Measurements from ENCODE around the gene ST7.

Gene ST7

GRCh38 chr7:116979430-116979829 lies 26.1 kb downstream of the ST7 start:
- DNase-seq (ENCODE audit: low read depth): no peak

- DNase-seq (ENCODE audit: low read depth): no peak
These were observed 27.1 kb downstream of the ST7 start for GRCh38 chr7:116980354-116980753.

- DNase-seq (ENCODE audit: low read depth): no peak
These were observed 28.6 kb downstream of the ST7 start for GRCh38 chr7:116981939-116982338.

GRCh38 chr7:116984511-116984910 lies 31.2 kb downstream of the ST7 start:
- no peak for DNase-seq (ENCODE audit: low read depth)

GRCh38 chr7:116984917-116985316 lies 31.6 kb downstream of the ST7 start:
- DNase-seq (ENCODE audit: low read depth): peak; percentile 53

GRCh38 chr7:116985575-116985974 lies 32.3 kb downstream of the ST7 start:
- DNase-seq (ENCODE audit: low read depth): no peak

GRCh38 chr7:116986611-116987565 lies 33.6 kb downstream of the ST7 start:
- DNase-seq (ENCODE audit: low read depth): peak; percentile 53

- peak; percentile 36 for DNase-seq (ENCODE audit: low read depth)
These were observed 35.2 kb downstream of the ST7 start for GRCh38 chr7:116988363-116988989.

GRCh38 chr7:116990056-116990455 lies 36.8 kb downstream of the ST7 start:
- DNase-seq (ENCODE audit: low read depth): peak; percentile 50

- no peak for DNase-seq (ENCODE audit: low read depth)
These were observed 37.9 kb downstream of the ST7 start for GRCh38 chr7:116991233-116991632.

GRCh38 chr7:116994611-116995010 lies 41.3 kb downstream of the ST7 start:
- no peak for DNase-seq (ENCODE audit: low read depth)

GRCh38 chr7:116997972-116998371 lies 44.7 kb downstream of the ST7 start:
- DNase-seq (ENCODE audit: low read depth): no peak

- peak; percentile 31 for DNase-seq (ENCODE audit: low read depth)
These were observed 45.4 kb downstream of the ST7 start for GRCh38 chr7:116998567-116999175.

- DNase-seq (ENCODE audit: low read depth): peak; percentile 9
These were observed 46.0 kb downstream of the ST7 start for GRCh38 chr7:116999311-116999710.

GRCh38 chr7:117001283-117001682 lies 48.0 kb downstream of the ST7 start:
- DNase-seq (ENCODE audit: low read depth): no peak

GRCh38 chr7:117004899-117005298 lies 51.6 kb downstream of the ST7 start:
- DNase-seq (ENCODE audit: low read depth): peak; percentile 40

- DNase-seq (ENCODE audit: low read depth): no peak
These were observed 52.1 kb downstream of the ST7 start for GRCh38 chr7:117005449-117005848.

- DNase-seq (ENCODE audit: low read depth): no peak
These were observed 53.8 kb downstream of the ST7 start for GRCh38 chr7:117006907-117007684.

GRCh38 chr7:117008118-117008885 lies 55.0 kb downstream of the ST7 start:
- no peak for DNase-seq (ENCODE audit: low read depth)

- peak; percentile 78 for DNase-seq (ENCODE audit: low read depth)
These were observed 55.7 kb downstream of the ST7 start for GRCh38 chr7:117008886-117009531.

Measured in ELR (cell line).